GM18868 (cell line): ENCODE data around the gene STPG1.
"Not testable (repeated sequence)": the region's sequence is repeated elsewhere in the genome, so short reads cannot be mapped to it uniquely, and the experiment has no call there.

Source experiments
- ATAC-seq: cut with Tn5 transposase; IDR thresholded peaks from one replicate; pipeline ENCODE4 v1.9.1; 2021; ENCODE audit warnings: mild to moderate bottlenecking, moderate library complexity; ENCODE audit not compliant: unreplicated experiment

Gene STPG1

GRCh38 chr1:24413350-24414163 lies at the start of gene STPG1:
Gene STPG1 (minus strand): TSS chr1:24413782. CDS start chr1:24401388, 12,394 bp downstream.
- peak; percentile 37 for ATAC-seq

- ATAC-seq = not testable (repeated sequence)
Measured at GRCh38 chr1:24462128-24462527, 48.5 kb upstream of the STPG1 start.

- no peak for ATAC-seq
Measured at GRCh38 chr1:24459551-24460266, 46.1 kb upstream of the STPG1 start.

GRCh38 chr1:24457866-24458265 lies 44.3 kb upstream of the STPG1 start:
- no peak for ATAC-seq

DNA sequence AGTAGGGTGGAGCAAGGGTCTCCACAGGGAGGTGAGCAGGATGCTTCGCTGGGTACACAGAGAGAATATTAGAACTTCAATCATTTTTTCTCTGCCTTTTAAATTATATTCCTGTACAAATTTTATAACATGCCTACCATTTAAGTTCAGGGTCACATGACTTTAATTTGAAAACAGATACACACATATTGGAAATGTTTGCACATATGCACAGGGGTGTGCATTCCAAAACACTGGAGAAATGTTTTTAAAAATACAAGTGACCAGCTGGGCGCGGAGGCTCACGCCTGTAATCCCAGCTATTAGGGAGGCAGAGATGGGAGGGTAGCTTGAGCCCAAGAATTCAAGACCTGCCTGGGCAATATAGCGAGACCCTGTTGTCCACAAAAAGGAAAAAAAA lies 41.7 kb upstream of the STPG1 start:
- no peak for ATAC-seq

- ATAC-seq = no peak
Measured at GRCh38 chr1:24454673-24455072, 41.1 kb upstream of the STPG1 start.

DNA sequence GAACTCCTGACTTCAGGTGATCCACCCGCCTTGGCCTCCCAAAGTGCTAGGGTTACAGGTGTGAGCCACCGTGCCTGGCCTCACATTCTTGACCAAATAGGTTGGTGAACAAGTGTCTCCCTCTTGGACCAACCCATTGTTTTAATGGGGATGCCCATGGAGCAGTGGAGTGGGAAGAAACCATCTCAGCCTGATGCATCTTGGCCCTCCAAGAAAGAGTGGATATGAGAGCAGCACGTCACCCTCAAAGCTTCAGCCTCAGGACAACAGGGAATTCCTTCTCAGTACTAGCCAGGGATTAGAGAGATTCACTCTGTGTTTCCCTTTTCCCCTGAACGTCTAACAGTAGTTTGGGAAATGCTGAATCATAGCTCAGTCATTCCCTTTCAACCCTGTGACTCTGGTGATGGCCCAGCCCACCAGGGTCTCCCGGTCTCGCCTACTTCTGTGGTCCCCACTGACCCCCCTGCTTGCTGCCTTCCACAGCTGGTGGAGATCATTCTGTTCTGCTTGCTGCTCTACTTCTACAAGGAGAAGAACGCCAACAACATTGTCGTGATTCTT lies 39.4 kb upstream of the STPG1 start:
- ATAC-seq = no peak

DNA sequence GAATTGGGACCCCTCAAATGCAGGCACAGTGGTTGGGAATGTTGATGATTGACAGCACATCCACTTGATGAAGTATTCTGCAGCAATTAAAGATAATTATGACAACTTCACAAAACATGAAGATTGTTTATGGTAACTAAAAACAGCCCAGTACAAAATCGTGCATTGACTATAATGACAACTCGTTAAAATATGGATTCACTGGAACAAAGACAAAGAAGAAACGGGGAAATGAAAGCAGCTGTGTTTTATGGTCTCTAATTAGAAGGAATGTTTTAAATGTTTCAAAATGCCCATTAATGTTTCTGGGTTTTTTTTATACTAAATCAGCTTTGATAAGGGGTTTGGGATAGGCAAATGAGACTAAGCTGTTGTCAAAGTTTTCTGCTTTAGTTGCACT lies 38.2 kb upstream of the STPG1 start:
- no peak for ATAC-seq

DNA sequence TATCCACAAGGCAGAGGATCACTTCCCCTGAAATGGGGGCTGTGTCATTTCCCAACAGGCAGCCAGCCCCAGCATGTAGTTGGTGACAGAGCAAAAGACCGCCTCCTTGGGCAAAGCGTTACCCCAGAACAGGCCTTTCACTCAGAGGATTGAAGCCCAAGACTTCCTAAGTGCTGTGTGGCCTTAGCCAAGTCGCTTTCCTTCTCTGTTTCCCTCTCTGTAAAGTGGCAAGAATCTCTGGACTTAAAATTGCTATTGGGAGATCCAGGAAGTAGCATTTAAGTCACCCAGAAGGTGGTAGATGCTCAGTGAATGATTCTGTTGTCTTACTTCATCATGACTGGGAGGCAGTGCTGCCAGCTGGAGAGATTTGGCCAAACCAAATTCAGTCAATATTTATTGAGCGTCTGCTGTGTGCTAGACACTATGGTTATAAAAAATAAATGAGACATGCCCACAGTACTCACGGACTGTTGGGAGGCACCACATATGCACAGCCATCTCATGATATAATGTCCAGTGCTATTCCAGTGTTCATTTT lies 37.3 kb upstream of the STPG1 start:
- no peak for ATAC-seq

DNA sequence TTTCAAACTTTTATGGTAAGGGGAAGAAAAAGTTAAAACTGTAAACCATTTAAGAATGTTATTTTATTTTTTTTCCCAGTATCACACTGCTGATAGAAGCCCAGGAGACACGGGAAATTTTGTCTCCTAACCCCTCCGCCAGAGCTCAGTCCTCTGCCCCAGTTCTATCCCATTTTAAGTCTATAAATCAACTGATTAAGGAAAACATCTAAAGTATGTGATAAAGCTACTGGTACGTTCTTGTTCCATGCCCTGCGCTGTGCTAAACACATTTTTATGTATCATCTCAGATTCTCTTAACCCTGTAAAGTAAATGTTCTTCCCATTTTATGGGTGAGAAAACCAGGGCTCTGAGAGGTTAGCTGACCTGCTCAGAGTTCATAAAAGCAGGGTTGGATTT lies 36.7 kb upstream of the STPG1 start:
- no peak for ATAC-seq

GRCh38 chr1:24446446-24446845 lies 32.9 kb upstream of the STPG1 start:
- not testable (repeated sequence) for ATAC-seq

- no peak for ATAC-seq
Measured at GRCh38 chr1:24443241-24443656, 29.7 kb upstream of the STPG1 start.

GRCh38 chr1:24442764-24443163 lies 29.2 kb upstream of the STPG1 start:
- no peak for ATAC-seq

- no peak for ATAC-seq
Measured at GRCh38 chr1:24441996-24442668, 28.6 kb upstream of the STPG1 start.

- no peak for ATAC-seq
Measured at GRCh38 chr1:24441480-24441879, 27.9 kb upstream of the STPG1 start.

DNA sequence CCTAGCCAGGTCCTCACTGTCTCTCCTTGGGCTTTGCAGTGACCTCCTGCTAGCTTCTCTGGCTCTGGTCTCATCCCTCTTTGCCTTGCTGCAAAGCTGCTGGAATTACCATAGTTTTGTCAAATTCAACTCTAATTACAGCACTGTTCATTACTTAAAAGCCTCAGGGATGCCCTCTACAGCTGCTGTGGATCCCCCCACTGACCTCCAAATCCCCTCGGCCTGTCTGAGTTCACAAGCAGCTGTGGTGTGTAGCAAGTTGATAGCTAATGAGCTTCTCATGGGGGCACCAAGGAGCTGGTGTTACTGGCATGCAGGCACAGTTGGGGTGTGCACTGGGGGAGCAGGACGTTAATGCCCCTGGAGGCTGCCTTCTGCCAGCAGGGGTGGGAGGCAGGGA lies 26.9 kb upstream of the STPG1 start:
- no peak for ATAC-seq

GRCh38 chr1:24438423-24438901 lies 24.9 kb upstream of the STPG1 start:
- ATAC-seq = no peak

GRCh38 chr1:24437631-24438396 lies 24.2 kb upstream of the STPG1 start:
- ATAC-seq = no peak

- ATAC-seq = no peak
Measured at GRCh38 chr1:24435782-24436365, 22.3 kb upstream of the STPG1 start.

- ATAC-seq = no peak
Measured at GRCh38 chr1:24427545-24427862, 13.9 kb upstream of the STPG1 start.
